HG03521 (cell line): ENCODE results near the gene ZNF74.

Experiments
- ATAC-seq: cut with Tn5 transposase; IDR thresholded peaks from one replicate; pipeline ENCODE4 v1.9.1; 2021; ENCODE audit warnings: mild to moderate bottlenecking, moderate library complexity; ENCODE audit not compliant: unreplicated experiment

ZNF74 gene

GRCh38 chr22:20430720-20431510, 37.0 kb downstream of the ZNF74 start:
- no peak for ATAC-seq

- ATAC-seq: no peak
Observed at GRCh38 chr22:20431511-20432192, 37.7 kb downstream of the ZNF74 start.

GRCh38 chr22:20432244-20432686, 38.3 kb downstream of the ZNF74 start:
- no peak for ATAC-seq

DNA sequence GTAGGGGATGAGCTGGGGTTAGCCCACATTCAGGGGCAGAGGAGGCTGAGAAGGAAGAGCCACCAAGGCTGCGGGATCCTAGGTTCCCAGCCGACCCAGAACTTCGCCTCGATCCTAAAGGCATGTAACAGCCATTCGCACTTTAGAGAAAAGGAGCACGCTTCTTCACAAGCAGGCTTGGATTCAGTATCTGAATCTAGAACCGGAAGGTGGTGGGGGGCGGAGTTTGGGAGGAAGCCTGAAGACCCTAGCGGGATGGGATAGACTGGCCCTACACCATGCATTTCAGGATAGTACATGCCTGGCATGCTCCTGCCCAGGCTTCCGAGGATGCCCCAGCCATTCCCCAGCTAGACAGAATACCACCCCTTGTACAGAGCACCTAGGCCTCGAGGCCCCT, 39.2 kb downstream of the ZNF74 start:
- ATAC-seq: no peak

DNA sequence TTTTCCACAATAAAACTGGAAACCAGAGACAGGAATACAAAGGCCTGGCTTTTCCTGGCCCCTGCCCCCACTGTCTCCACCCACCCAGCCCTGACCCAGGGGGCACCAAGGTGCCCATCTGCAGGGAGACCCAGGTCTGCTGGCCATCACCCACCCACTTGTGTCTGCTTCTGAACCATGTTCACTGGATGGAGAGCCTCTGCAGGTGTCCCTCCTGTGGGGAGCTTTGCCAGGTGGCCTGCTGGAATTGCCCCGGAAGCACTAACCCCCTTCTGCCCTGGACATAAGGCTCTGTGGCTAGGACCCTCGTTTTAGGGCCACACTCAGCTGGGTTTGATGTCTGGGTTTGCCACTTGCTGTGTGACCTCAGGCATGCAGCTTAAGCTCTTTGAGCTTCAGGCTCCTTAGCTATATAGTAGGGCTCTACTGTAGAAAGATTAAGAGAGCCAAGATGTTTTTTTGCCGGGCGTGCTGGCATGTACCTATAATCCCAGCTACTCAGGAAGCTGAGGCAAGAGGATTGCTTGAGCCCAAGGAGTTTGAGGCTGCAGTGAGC, 39.8 kb downstream of the ZNF74 start:
- ATAC-seq: no peak

DNA sequence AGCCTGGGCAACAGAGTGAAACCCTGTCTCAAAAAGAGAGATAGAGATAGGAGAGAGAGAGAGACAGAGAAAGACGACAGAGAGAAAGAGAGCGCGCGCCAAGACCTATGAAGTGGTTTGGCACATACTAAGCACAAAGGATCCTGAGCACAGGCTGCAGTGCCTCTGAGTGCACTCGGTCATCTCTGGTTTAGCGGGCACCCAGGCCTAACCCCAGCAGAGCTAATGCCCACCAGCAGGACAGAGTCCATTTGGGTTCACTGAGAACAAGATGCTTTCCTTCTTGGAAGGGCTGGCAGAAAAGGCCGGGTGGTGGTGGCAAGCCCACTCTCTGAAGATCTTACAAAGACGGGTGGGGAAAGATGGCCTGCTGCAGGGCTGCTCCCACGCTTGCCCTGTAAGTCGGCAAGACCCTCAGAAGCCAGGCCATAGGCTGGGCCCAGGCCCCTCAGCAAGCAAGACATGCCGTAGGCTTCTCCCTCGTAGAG, 40.4 kb downstream of the ZNF74 start:
- ATAC-seq: no peak

- ATAC-seq: no peak
Observed at GRCh38 chr22:20434773-20435172, 40.8 kb downstream of the ZNF74 start.

DNA sequence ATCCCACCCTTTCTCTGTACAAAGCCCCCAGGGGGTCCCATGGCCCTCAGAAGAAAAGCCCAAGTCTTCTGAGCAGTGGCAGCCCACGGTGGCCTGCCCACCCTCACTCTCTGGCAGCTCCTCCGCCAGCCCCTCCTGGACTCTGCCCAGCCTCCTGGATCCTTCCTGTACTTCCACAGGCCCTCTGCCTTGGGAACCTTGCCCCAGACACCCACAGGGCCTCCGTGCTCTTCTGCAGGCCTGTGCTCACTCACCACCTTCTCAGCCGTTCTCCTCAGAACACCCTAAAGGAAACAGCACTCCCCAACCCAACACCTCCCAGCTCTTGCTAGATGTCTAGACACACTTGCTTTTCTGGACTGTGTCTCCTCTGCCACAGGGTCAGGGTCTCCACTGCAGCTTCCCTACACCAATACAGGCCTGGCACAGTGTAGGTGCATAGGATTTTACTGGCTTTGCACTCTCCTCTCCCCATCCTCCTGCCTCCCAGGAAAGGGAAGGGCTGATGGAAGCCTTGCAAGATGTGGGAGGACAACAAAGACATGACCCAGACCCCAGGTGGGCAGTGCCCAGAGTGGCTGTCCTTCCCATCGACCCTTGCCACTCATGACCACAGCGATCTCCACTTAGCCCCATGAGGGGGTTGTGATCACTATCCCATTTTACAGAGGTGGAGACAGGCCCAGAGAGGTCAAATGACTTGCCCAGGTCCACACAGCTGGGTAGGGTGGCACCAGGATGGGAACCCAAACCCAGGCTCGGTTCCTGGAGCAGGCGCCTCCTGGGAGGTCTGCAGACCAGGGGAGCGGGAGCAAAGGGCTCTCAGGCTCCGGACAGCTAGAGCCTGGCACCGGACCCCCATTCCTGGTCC, 41.7 kb downstream of the ZNF74 start:
- ATAC-seq: no peak

DNA sequence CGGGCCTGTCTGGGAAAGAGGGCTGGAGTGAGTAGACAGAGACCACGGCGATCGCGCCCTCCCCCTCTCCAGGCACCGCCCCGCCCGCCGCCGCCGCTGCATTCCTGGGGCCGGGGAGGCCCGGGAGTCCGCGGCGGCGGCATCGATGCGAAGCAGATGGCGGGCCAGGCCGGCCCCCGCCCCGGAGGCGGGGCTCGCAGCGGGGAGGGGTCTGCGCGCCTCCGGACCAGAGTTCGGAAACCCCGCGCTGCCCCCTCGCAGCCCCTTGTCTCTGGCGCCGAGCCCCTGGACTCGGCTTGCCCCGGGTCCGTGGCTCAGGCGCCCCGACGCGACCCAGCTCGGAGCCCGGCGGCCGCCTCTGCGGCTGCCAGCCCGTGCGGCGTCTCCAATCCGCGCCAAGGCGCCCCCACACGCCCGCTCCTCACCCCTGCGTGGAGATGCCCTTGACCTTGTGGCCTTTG, 42.4 kb downstream of the ZNF74 start:
- no peak for ATAC-seq

- ATAC-seq: no peak
Observed at GRCh38 chr22:20436768-20437612, 43.0 kb downstream of the ZNF74 start.

DNA sequence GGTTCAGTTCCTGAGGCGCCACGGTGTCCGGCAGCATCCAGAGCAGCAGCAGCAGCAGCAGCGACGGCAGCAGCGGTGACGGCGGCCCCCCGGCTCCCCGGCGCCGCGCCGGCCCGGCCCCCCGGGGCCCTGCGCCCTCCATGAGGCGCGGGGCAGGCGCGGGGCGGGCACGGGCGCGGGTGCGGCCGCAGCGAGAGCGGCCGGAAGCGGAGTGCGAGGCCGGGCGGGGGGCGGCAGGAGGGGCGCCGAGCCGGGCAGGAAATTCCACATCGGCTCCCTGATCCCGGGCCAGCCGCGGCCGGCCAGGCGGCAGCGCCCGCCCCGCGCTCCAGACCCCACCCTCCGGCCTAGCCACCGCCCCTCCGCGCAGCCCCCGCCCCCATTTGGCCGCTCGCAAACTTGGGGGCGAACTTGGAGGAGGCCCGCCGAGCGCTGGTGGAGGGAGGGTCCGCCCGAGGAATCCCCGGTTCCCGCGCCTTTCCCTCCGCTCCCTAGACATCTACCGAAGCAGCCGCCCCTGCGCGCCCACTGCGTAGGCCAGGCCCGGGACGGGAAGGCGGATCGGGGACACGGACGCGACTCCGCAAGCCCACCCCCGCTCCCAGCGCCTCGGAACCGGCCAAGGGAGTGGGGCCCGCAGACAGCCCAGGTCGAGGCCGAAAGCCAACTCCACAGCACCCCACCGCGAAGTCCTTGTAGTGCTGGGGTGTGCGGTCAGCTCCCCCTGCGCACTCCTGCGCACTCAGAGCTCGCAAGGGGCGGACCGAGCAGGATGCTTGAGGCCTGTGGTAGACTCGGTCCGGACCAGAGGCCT, 43.9 kb downstream of the ZNF74 start, which contains the start of gene SCARF2:
Gene SCARF2 (minus strand): TSS at position 213 of the 814 bp plus-strand sequence. CDS start 71 bp downstream, at position 142.
- no peak for ATAC-seq

- ATAC-seq: no peak
Observed at GRCh38 chr22:20438427-20438677, 44.4 kb downstream of the ZNF74 start.

DNA sequence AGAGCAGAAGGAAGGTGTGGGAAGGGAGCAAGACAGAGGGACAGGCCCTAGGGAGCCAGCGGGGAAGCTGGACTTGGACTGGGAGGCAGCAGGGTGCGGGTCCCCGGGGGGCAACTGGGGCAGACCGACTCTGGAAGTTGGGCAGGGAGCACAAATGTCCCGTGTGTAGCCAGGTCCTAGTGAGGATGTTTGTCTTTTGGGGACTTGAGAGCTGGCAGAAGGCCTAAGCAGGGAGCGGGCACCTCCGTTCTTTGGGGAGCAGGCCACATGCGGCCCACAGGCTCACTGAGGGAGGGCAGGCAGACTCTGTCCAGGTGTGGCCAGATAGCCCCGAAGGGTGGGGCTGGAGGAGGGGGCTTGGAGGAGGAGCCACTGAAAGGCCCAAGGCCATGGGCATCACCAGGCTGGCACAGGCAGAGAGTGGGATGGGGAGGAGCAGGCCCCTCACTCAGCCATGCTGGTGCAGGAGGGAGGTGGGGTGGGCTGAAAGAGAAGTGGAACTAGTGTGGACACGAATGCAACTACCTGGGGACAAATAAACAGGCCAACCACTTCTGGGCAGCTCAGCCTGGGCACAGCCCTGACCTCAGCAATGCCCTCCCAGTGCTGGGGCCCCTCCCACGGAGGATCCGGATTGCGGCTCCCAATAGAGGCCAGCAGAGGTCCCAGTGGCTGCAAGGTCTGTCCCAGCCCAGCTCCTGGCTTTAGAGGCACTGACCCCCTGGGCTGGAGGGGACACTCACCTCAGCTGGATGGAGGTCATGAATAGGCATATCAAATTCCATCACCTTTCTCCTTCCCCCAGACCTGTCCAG, 44.9 kb downstream of the ZNF74 start:
- no peak for ATAC-seq

DNA sequence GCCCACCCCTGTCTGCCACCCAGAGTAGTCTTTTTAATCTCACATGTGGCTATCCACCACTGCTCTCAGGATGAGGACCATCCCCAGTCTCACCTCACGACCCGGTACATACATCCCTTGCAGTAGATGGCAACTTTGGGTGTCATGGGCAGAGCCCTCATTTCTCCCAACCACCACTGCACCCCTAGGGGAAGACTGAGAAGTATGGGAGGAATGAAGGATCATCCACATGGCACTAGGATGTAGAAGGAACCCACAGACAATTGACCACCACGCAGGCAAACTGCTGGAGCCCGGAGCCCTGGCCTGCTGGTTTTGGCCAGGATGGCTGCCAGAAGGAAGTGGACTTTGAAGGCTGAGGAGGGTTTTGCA, 45.6 kb downstream of the ZNF74 start:
- no peak for ATAC-seq

GRCh38 chr22:20439928-20440575, 46.1 kb downstream of the ZNF74 start:
- ATAC-seq: no peak

- no peak for ATAC-seq
Observed at GRCh38 chr22:20440637-20441591, 47.0 kb downstream of the ZNF74 start.
